ENCODE measurements around the gene MARCHF9.
A peak's percentile ranks its signal among the peaks of the same experiment; 100 is the strongest.

Gene MARCHF9

GRCh38 chr12:57783466-57783801 is 28.5 kb downstream of the MARCHF9 start:
- peak overlapping the region; percentile 89 for H3K4me3 ChIP-seq (replicated peaks; ENCODE audit: low read depth, low read length)
- no peak for TF ChIP-seq CTCF (IDR thresholded peaks at IDR 0.05; ENCODE audit: insufficient read depth, low read length, poor library complexity, severe bottlenecking)
- DNase-seq (ENCODE audit: extremely low read depth, insufficient read length): no peak

DNA sequence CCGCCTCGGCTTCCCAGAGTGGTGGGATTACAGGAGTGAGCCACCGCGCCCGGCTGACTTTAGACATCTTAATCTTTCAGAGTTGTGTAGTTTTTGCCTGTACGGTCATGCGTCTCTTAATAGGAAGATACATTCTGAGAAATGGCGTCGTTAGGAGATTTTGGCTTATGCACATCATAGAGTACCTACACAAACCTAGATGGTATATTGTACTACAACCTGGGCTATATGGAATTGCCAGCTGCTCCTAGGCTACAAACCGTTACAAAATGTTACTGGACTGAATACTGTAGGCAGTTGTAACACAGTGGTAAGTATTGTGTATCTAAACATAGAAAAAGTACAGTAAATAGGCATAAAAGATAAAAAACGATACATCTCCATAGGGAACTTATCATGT is 29.0 kb downstream of the MARCHF9 start:
- peaks cover 7% of the 10 kb centered on the region for H3K36me3 ChIP-seq (ENCODE audit: control insufficient read depth, insufficient read depth, low read length)
- no peaks in the 10 kb centered on the region for H3K27me3 ChIP-seq (replicated peaks; ENCODE audit: control insufficient read depth, insufficient read depth, low read length)
- TF ChIP-seq CTCF (IDR thresholded peaks at IDR 0.05; ENCODE audit: insufficient read depth, low read length, poor library complexity, severe bottlenecking): no peak
- H3K4me3 ChIP-seq (replicated peaks; ENCODE audit: low read depth, low read length): no peak overlapping the region
- DNase-seq (ENCODE audit: extremely low read depth, insufficient read length): no peak

More at GRCh38 chr12:57783466-57783801, 28.5 kb downstream of the MARCHF9 start:
- Histone ChIP-seq H3K36me3 (ENCODE audit: control insufficient read depth, insufficient read depth, low read length) (peaks cover 4% of the 10 kb centered on the region), H3K27me3 (replicated peaks; ENCODE audit: control insufficient read depth, insufficient read depth, low read length) (no peaks in the 10 kb centered on the region)

DNA sequence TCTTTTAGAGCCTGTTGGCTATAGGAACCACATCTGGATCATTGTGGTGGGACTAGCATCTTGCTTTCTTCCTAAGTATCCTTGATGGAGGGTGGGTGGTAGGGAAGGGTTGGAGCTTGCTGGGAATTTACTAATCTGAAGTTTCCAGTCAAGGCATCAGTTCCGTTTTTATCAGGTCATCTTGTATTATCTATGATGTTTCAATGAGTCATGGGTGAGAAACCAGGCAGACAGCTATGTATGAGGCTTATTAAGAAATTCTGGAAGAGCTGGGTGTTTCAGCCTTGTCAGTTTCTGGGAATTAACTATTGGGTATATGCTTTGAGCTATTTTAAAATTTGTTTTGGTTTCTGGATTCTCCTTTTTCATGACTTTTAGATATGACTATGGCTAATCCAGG is 39.0 kb downstream of the MARCHF9 start:
- H3K36me3 ChIP-seq (ENCODE audit: control insufficient read depth, insufficient read depth, low read length): peaks cover 5% of the 10 kb centered on the region
- no peaks in the 10 kb centered on the region for H3K27me3 ChIP-seq (replicated peaks; ENCODE audit: control insufficient read depth, insufficient read depth, low read length)
- no peak for DNase-seq (ENCODE audit: extremely low read depth, insufficient read length)
- no peak for TF ChIP-seq CTCF (IDR thresholded peaks at IDR 0.05; ENCODE audit: insufficient read depth, low read length, poor library complexity, severe bottlenecking)
- H3K4me3 ChIP-seq (replicated peaks; ENCODE audit: low read depth, low read length): no peak overlapping the region

GRCh38 chr12:57795354-57795753 is 40.5 kb downstream of the MARCHF9 start:
- Histone ChIP-seq H3K4me3 (replicated peaks; ENCODE audit: low read depth, low read length) (no peak overlapping the region), H3K36me3 (ENCODE audit: control insufficient read depth, insufficient read depth, low read length) (peaks cover 5% of the 10 kb centered on the region), H3K27me3 (replicated peaks; ENCODE audit: control insufficient read depth, insufficient read depth, low read length) (no peaks in the 10 kb centered on the region)
- DNase-seq (ENCODE audit: extremely low read depth, insufficient read length): no peak
- no peak for TF ChIP-seq CTCF (IDR thresholded peaks at IDR 0.05; ENCODE audit: insufficient read depth, low read length, poor library complexity, severe bottlenecking)

- no peak for DNase-seq (ENCODE audit: extremely low read depth, insufficient read length)
- no peak for TF ChIP-seq CTCF (IDR thresholded peaks at IDR 0.05; ENCODE audit: insufficient read depth, low read length, poor library complexity, severe bottlenecking)
- Histone ChIP-seq H3K27me3 (replicated peaks; ENCODE audit: control insufficient read depth, insufficient read depth, low read length) (no peaks in the 10 kb centered on the region), H3K36me3 (ENCODE audit: control insufficient read depth, insufficient read depth, low read length) (peaks cover 4% of the 10 kb centered on the region), H3K4me3 (replicated peaks; ENCODE audit: low read depth, low read length) (no peak overlapping the region)
These were observed 42.1 kb downstream of the MARCHF9 start for GRCh38 chr12:57796996-57797395.

- peaks cover 3% of the 10 kb centered on the region for H3K36me3 ChIP-seq (ENCODE audit: control insufficient read depth, insufficient read depth, low read length)
- no peak for DNase-seq (ENCODE audit: extremely low read depth, insufficient read length)
- TF ChIP-seq CTCF (IDR thresholded peaks at IDR 0.05; ENCODE audit: insufficient read depth, low read length, poor library complexity, severe bottlenecking): no peak
- no peak overlapping the region for H3K4me3 ChIP-seq (replicated peaks; ENCODE audit: low read depth, low read length)
- H3K27me3 ChIP-seq (replicated peaks; ENCODE audit: control insufficient read depth, insufficient read depth, low read length): no peaks in the 10 kb centered on the region
These were observed 43.0 kb downstream of the MARCHF9 start for GRCh38 chr12:57797933-57798332.

All from GM06990 (cell line).